Panc1 (cell line): ENCODE data around the gene C5orf52.
"Not testable (repeated sequence)": the region's sequence is repeated elsewhere in the genome, so short reads cannot be mapped to it uniquely, and the experiment has no call there.

ENCODE experiments used
- POLR2AphosphoS5 ChIP-seq: IDR thresholded peaks from 2 replicates; pipeline ENCODE4 v1.6.1; 2012; ENCODE audit warnings: mild to moderate bottlenecking, low read depth, low read length, moderate library complexity
- TF ChIP-seq, protein P1 (sequence below): fragments of 450-650 bp; IDR thresholded peaks from 2 replicates; pipeline ENCODE4 v1.5.1; 2017; ENCODE audit warnings: mild to moderate bottlenecking

DNA sequence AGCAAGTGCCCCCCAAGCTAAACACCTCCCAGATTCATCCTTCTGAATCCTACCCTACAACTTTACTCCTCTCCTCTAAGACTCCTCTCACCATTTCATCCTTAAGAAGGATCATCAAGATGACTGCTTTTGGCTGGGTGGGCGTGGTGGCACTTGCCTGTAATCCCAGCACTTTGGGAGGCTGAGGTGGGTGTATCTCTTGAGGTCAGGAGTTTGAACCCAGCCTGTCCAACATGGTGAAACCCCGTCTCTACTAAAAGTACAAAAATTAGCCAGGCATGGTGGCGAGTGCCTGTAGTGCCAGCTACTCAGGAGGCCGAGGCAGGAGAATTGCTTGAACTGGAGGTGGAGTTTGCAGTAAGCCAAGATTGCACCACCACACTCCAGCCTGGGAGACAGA, 3.0 kb downstream of the C5orf52 start:
- TF ChIP-seq, protein P1, sequence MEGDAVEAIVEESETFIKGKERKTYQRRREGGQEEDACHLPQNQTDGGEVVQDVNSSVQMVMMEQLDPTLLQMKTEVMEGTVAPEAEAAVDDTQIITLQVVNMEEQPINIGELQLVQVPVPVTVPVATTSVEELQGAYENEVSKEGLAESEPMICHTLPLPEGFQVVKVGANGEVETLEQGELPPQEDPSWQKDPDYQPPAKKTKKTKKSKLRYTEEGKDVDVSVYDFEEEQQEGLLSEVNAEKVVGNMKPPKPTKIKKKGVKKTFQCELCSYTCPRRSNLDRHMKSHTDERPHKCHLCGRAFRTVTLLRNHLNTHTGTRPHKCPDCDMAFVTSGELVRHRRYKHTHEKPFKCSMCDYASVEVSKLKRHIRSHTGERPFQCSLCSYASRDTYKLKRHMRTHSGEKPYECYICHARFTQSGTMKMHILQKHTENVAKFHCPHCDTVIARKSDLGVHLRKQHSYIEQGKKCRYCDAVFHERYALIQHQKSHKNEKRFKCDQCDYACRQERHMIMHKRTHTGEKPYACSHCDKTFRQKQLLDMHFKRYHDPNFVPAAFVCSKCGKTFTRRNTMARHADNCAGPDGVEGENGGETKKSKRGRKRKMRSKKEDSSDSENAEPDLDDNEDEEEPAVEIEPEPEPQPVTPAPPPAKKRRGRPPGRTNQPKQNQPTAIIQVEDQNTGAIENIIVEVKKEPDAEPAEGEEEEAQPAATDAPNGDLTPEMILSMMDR: not testable (repeated sequence)
- not testable (repeated sequence) for TF ChIP-seq POLR2AphosphoS5
